Stimulated activated naive CD8-positive, alpha-beta T cell treated with anti-CD3 and anti-CD28 coated beads, Interleukin-15, Interleukin-2, amounts not matched to agents 100 U/mL and 50 U/mL, for 24 hours (primary cell): ENCODE results near the gene CRTAC1.
A peak's percentile ranks its signal among the peaks of the same experiment; 100 is the strongest.

Experiments
- ATAC-seq: fragments of 150-1000 bp; cut with Tn5 transposase; one replicate; pipeline ENCODE4 v1.10.0; 2021
- DNase-seq: peaks from one replicate; pipeline ENCODE4 v3.0.0; 2021

Gene CRTAC1

GRCh38 chr10:98029149-98030092 lies 1.0 kb downstream of the CRTAC1 start:
- no peak for DNase-seq
- ATAC-seq, result no peak

- peak; percentile 68 for ATAC-seq
- peak; percentile 75 for DNase-seq
Measured at GRCh38 chr10:98028168-98028770, 2.2 kb downstream of the CRTAC1 start.

GRCh38 chr10:98023024-98023423 lies 7.4 kb downstream of the CRTAC1 start:
- no peak for ATAC-seq
- DNase-seq, result no peak

- DNase-seq (no peak), ATAC-seq (no peak)
Measured at GRCh38 chr10:98020784-98021183, 9.6 kb downstream of the CRTAC1 start.

- ATAC-seq (no peak), DNase-seq (no peak)
Measured at GRCh38 chr10:98020254-98020653, 10.2 kb downstream of the CRTAC1 start.

GRCh38 chr10:98019784-98020183 lies 10.6 kb downstream of the CRTAC1 start:
- no peak for DNase-seq
- no peak for ATAC-seq

GRCh38 chr10:98016772-98017475 lies 13.5 kb downstream of the CRTAC1 start:
- no peak for DNase-seq
- ATAC-seq, result no peak

GRCh38 chr10:98013776-98014175 lies 16.6 kb downstream of the CRTAC1 start:
- DNase-seq (no peak), ATAC-seq (no peak)

GRCh38 chr10:98013122-98013521 lies 17.3 kb downstream of the CRTAC1 start:
- no peak for DNase-seq
- no peak for ATAC-seq

- DNase-seq, result no peak
- no peak for ATAC-seq
Measured at GRCh38 chr10:98012644-98013043, 17.8 kb downstream of the CRTAC1 start.

- no peak for ATAC-seq
Measured at GRCh38 chr10:98010939-98011685, 19.3 kb downstream of the CRTAC1 start.

GRCh38 chr10:98006266-98006665 lies 24.2 kb downstream of the CRTAC1 start:
- no peak for ATAC-seq
- no peak for DNase-seq

More at GRCh38 chr10:98010939-98011685, 19.3 kb downstream of the CRTAC1 start:
- no peak for DNase-seq

- ATAC-seq, result no peak
- DNase-seq, result no peak
Measured at GRCh38 chr10:98001736-98002135, 28.7 kb downstream of the CRTAC1 start.

- peak; percentile 28 for ATAC-seq
- no peak for DNase-seq
Measured at GRCh38 chr10:98000346-98000745, 30.1 kb downstream of the CRTAC1 start.

- DNase-seq, result no peak
- no peak for ATAC-seq
Measured at GRCh38 chr10:97999923-98000248, 30.5 kb downstream of the CRTAC1 start.

- DNase-seq (no peak), ATAC-seq (no peak)
Measured at GRCh38 chr10:97999066-97999922, 31.1 kb downstream of the CRTAC1 start.

- no peak for ATAC-seq
- no peak for DNase-seq
Measured at GRCh38 chr10:97991871-97992270, 38.5 kb downstream of the CRTAC1 start.

- ATAC-seq, result no peak
- no peak for DNase-seq
Measured at GRCh38 chr10:97981816-97982215, 48.6 kb downstream of the CRTAC1 start.

GRCh38 chr10:97977673-97978072 lies 52.7 kb downstream of the CRTAC1 start:
- no peak for ATAC-seq

GRCh38 chr10:97975598-97975997 lies 54.8 kb downstream of the CRTAC1 start:
- ATAC-seq (no peak), DNase-seq (no peak)

More at GRCh38 chr10:97977673-97978072, 52.7 kb downstream of the CRTAC1 start:
- no peak for DNase-seq
